ENCODE data around the gene PNLIPRP2.

The PNLIPRP2 gene

GRCh38 chr10:116620423-116621400 lies at the start of gene PNLIPRP2:
Gene PNLIPRP2 (plus strand): TSS chr10:116620953.
- DNase-seq, result no peak

GRCh38 chr10:116574797-116575196 lies 46.0 kb upstream of the PNLIPRP2 start:
- no peak for DNase-seq

- DNase-seq, result no peak
These were observed 32.7 kb upstream of the PNLIPRP2 start for GRCh38 chr10:116587878-116588591.

DNA sequence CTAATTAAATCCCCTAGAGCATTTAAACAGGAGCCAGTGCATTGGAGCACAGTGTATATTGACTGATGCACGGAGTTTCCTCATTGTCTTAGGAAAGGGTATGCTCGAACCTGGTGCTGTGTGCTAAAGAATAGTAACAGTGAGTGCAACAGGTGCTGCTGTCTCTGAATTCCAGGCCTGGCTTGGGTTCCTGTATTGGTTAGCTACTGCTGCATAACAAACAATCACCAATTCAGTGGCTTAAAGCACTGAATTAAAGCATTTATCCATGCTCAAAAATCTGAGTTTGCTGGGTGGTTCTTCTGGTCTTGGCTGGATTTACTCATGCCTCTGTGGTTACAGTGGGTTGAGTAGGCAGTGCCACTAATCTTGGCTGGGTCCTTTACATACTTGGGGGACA lies 31.8 kb upstream of the PNLIPRP2 start:
- DNase-seq, result no peak

DNA sequence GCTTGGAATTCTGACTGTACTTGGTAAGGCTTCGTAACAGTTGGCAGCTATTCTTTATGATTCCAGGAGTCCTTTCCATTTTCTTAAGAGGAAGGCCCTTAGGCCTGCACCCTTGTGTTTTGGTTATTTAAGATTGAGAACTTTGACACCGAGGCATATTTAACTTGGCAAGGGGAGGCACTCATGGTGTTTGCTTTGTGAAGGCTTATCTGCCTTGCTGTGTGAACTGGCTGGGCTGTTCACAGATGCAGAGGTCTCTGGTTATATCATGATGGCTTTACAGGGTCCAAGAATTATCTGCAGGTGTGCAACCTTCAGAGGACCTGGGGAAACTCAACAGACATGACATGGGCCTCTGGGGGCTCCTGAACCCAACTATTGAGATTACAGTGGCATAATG lies 30.8 kb upstream of the PNLIPRP2 start:
- no peak for DNase-seq

DNA sequence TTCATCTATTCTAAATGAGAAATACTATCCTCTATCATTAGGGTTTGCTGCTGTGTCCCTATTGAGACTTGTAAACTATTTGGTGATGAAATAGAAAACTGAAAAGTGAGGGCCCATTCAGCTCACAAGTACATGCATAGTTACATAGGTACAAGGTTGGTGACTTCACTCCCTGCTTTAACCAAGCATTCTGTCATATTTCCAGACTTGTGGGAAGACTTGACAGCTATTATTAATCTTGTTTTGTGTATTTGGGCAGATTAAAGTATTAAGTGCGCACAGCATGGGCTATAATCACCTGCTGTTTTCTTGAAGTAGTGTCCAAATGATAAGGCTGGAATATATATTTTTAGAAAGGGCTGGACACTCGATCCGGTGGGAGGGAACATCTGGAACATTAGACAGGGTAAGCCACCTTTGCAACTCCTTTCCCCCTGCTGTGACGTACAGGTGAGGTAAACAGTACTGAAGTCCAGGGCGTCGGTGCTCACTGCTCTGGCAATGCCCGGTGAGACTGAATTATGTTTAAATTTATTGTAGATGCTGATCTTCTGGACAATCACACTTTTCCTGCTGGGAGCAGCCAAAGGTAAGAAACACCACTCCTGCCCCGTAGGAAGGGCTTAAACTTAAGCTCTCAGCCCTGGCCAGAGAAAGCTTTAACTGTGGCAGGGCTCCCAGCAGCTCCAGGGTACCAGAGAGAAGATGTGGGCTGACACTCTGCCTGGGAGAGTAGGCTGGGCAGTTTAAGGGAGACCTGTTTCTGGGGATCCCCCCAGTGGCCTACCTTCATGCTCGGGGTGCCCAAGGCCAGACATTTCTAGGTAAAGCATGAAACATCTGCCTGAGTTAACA lies 29.9 kb upstream of the PNLIPRP2 start, which contains the start of gene PNLIPRP1:
TSS of gene PNLIPRP1 (plus strand) at position 370 of the 855 bp plus-strand sequence. CDS start at position 541, 171 bp downstream.
- DNase-seq, result no peak

- DNase-seq, result no peak
These were observed 27.5 kb upstream of the PNLIPRP2 start for GRCh38 chr10:116593139-116593740.

GRCh38 chr10:116594525-116595035 lies 26.2 kb upstream of the PNLIPRP2 start:
- no peak for DNase-seq

DNA sequence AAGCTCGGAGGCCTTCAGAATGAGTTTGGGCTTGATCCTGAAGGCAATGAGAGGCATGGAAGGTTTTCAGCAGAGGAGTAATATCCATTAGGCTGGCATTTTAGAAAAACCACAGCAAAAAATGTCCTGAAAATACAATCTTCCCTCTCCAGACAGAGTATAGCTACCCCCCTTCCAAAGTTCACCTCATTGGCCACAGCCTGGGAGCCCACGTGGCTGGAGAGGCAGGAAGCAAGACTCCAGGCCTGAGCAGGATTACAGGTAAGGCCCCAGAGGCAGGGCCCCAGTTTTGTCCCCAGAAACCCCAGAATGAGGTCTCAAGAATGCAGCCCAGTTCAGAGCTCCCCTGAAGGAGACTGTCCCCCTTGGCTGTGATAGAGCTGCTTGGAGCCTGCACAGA lies 24.7 kb upstream of the PNLIPRP2 start:
- DNase-seq, result no peak

DNA sequence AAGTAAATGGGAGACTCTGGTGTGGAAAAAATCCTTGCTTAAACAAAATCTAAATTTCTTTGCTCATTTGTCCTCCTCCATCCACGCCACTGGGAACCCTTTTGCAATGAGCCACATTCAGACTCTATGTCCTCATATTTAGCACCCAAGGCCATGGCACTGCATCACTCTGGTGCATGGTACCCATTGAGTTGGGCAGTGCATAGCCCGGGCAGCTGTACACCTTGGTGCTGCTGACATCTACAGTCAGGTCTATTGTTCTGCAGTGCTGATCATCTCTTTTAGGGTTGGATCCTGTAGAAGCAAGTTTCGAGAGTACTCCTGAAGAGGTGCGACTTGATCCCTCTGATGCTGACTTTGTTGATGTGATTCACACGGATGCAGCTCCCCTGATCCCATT lies 23.2 kb upstream of the PNLIPRP2 start:
- DNase-seq, result no peak

- no peak for DNase-seq
These were observed 22.4 kb upstream of the PNLIPRP2 start for GRCh38 chr10:116598329-116598728.

GRCh38 chr10:116599991-116600390 lies 20.8 kb upstream of the PNLIPRP2 start:
- DNase-seq, result no peak

- no peak for DNase-seq
These were observed 17.9 kb upstream of the PNLIPRP2 start for GRCh38 chr10:116602648-116603400.

DNA sequence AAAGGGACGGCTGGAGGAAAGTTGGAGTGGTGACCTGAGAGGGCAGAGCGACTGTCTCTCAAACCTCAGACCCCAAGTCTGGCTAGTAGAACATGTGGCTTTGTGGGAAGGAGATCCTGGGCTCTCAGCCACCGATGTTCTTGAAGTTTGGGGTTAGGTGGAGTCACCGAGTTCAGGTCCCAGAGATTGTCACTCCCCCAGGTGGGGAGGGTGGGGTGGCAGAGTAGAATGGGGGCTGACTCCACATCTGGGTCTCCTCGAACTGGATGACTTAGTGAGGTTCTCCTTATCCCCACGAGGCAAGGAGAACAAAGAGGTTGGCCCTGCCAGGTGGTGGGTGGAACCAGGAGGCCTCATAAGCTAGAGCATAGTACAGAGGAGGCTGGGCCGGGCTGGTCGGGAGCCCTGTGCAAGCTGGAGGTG lies 14.7 kb upstream of the PNLIPRP2 start:
- no peak for DNase-seq

- no peak for DNase-seq
These were observed 13.4 kb upstream of the PNLIPRP2 start for GRCh38 chr10:116607336-116607735.

- DNase-seq, result no peak
These were observed 11.8 kb upstream of the PNLIPRP2 start for GRCh38 chr10:116608686-116609594.

DNA sequence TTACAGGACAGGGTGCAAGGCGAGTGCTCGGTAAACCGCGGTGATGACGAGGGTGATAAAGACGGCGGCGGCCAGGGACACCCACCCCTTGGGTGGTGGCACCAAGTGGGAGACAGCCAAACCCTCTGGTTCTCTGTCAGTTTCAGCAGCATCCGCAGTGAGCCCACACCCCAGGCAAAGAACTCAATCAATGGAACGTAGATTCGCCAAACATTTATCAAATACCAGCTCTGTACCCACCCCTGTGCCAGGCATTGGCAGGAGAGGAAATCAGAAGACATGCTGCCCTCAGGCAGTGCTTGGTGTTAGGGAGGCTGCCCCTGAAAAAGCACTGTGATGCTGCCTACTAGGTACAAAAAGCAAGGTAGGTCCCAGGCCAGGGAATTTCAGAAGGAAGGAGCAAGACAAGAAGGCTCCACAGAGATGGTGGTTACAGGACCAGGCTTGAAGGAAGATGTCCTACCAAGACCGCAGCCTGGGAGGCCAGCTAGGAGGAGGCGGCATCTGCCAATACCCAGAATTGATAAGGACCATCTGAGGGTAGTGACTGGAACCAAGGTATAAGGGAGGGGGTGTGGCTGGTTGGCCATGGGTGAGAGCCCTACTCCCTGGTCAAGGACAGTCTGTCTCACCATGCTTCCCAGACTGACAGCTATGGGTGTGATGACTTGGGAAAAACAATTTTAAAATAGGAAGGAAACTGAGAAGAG lies 10.2 kb upstream of the PNLIPRP2 start:
- no peak for DNase-seq

DNA sequence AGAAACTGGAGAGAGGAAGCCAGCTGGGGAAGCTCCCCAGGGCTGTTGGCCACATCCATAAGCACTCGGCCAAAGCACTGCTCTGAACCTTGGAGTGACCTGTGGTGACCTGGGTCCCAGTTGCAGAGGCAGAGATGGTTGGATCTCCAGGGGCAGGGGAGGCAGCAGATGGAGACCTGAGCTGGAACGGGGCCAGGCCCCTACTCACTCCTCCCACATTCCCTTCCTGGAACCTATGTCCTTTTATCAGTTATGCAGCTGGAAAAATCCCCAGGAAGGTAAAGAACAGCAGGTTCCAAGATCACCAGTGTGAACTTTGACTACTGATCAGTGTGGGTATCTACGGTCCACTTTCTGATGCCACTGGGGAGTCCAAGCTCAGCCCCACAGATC lies 9.6 kb upstream of the PNLIPRP2 start:
- no peak for DNase-seq

DNA sequence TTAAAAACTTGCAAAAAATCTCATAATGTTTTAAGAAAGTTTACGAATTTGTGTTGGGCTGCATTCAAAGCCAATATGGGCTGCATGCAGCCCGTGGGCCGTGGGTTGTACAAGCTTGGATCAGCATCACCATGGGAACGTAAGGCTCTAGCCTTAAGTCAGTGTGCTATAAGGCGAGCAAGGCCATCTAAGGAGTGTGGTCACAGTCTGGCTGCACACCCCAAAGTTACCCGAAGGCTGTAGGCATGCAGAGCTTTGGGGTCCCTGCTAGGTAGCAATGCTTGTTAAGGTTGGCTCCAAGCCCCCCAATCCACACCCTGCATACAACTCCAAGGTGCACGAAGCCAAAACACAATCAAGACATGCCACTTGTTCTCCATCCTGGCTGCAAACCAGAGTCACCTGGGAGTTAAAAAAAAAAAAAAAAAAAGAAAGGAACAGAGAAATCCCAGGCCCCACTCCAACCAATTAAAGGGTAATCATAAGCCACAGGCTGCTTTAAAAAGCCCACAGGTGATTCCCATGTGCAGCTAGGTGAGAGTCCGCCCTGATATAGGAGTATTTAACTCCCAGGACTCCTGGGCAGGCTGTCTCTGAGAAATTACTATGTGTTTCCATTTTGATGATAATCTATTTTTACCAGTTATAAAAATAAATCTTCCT lies 8.5 kb upstream of the PNLIPRP2 start:
- DNase-seq, result no peak
